Measurements from ENCODE around the gene CCDC142. TPM values are rescaled to one million over a fixed set of nuclear protein-coding genes. Genes with fewer than 3 reads are reported as not detected.

CCDC142 gene
- total and polyA plus RNA-seq, 4 donors = 9.3 to 23.4 (median 19.7) TPM

- Histone ChIP-seq H3K27ac (ENCODE audit: low read depth, low read length) (no peak overlapping the region), H3K36me3 (ENCODE audit: control insufficient read depth, insufficient read depth, low read length) (peaks cover 68% of the 10 kb centered on the region)
- WGBS (ENCODE audit: insufficient coverage) = 69% methylated on average over 3 of the region's 5 CpGs
Measured at GRCh38 chr2:74428675-74429074, 54.1 kb downstream of the CCDC142 start.

GRCh38 chr2:74427551-74427950 is 55.2 kb downstream of the CCDC142 start:
- Histone ChIP-seq H3K27ac (ENCODE audit: low read depth, low read length) (no peak overlapping the region), H3K27me3 (ENCODE audit: control insufficient read depth, insufficient read depth, low read length) (no peaks in the 10 kb centered on the region), H3K36me3 (ENCODE audit: control insufficient read depth, insufficient read depth, low read length) (peaks cover 66% of the 10 kb centered on the region), H3K4me1 (ENCODE audit: control insufficient read depth, insufficient read depth, low read length) (peaks cover 7% of the 10 kb centered on the region), H3K4me3 (ENCODE audit: low read depth, low read length) (no peak overlapping the region), H3K9me3 (ENCODE audit: control insufficient read depth, insufficient read depth, low read length) (no peaks in the 10 kb centered on the region)
- 95% methylated on average over 3 of the region's 3 CpGs for WGBS (ENCODE audit: insufficient coverage)
- no peak for DNase-seq (ENCODE audit: low read depth in 4 of 6, low spot score in 6 of 6)

More at GRCh38 chr2:74428675-74429074, 54.1 kb downstream of the CCDC142 start:
- no peak overlapping the region for H3K4me3 ChIP-seq (ENCODE audit: low read depth, low read length)
- DNase-seq (ENCODE audit: low read depth in 4 of 6, low spot score in 6 of 6) = no peak
- no peaks in the 10 kb centered on the region for H3K9me3 ChIP-seq (ENCODE audit: control insufficient read depth, insufficient read depth, low read length)
- H3K27me3 ChIP-seq (ENCODE audit: control insufficient read depth, insufficient read depth, low read length) = no peaks in the 10 kb centered on the region
- peaks cover 4% of the 10 kb centered on the region for H3K4me1 ChIP-seq (ENCODE audit: control insufficient read depth, insufficient read depth, low read length)

- peaks cover 17% of the 10 kb centered on the region for H3K4me1 ChIP-seq (ENCODE audit: control insufficient read depth, insufficient read depth, low read length)
- 96% methylated on average over 4 of the region's 14 CpGs for WGBS (ENCODE audit: insufficient coverage)
- H3K36me3 ChIP-seq (ENCODE audit: control insufficient read depth, insufficient read depth, low read length) = peaks cover 57% of the 10 kb centered on the region
- H3K9me3 ChIP-seq (ENCODE audit: control insufficient read depth, insufficient read depth, low read length) = no peaks in the 10 kb centered on the region
- H3K27ac ChIP-seq (ENCODE audit: low read depth, low read length) = no peak overlapping the region
- H3K27me3 ChIP-seq (ENCODE audit: control insufficient read depth, insufficient read depth, low read length) = no peaks in the 10 kb centered on the region
- H3K4me3 ChIP-seq (ENCODE audit: low read depth, low read length) = no peak overlapping the region
- no peak for DNase-seq (ENCODE audit: low read depth in 4 of 6, low spot score in 6 of 6)
Measured at GRCh38 chr2:74426181-74426758, 56.5 kb downstream of the CCDC142 start.

- Histone ChIP-seq H3K36me3 (ENCODE audit: control insufficient read depth, insufficient read depth, low read length) (peaks cover 51% of the 10 kb centered on the region), H3K9me3 (ENCODE audit: control insufficient read depth, insufficient read depth, low read length) (no peaks in the 10 kb centered on the region), H3K4me3 (ENCODE audit: low read depth, low read length) (no peak overlapping the region), H3K27ac (ENCODE audit: low read depth, low read length) (no peak overlapping the region), H3K27me3 (ENCODE audit: control insufficient read depth, insufficient read depth, low read length) (no peaks in the 10 kb centered on the region), H3K4me1 (ENCODE audit: control insufficient read depth, insufficient read depth, low read length) (peaks cover 22% of the 10 kb centered on the region)
- no peak for DNase-seq (ENCODE audit: low read depth in 4 of 6, low spot score in 6 of 6)
- 82% methylated on average over 6 of the region's 7 CpGs for WGBS (ENCODE audit: insufficient coverage)
Measured at GRCh38 chr2:74425523-74425922, 57.3 kb downstream of the CCDC142 start.

- WGBS (ENCODE audit: insufficient coverage) = 83% methylated on average over 4 of the region's 5 CpGs
- no peaks in the 10 kb centered on the region for H3K27me3 ChIP-seq (ENCODE audit: control insufficient read depth, insufficient read depth, low read length)
- H3K27ac ChIP-seq (ENCODE audit: low read depth, low read length) = no peak overlapping the region
- no peak overlapping the region for H3K4me3 ChIP-seq (ENCODE audit: low read depth, low read length)
- peaks cover 46% of the 10 kb centered on the region for H3K36me3 ChIP-seq (ENCODE audit: control insufficient read depth, insufficient read depth, low read length)
- H3K9me3 ChIP-seq (ENCODE audit: control insufficient read depth, insufficient read depth, low read length) = no peaks in the 10 kb centered on the region
- H3K4me1 ChIP-seq (ENCODE audit: control insufficient read depth, insufficient read depth, low read length) = peaks cover 22% of the 10 kb centered on the region
- DNase-seq (ENCODE audit: low read depth in 4 of 6, low spot score in 6 of 6) = no peak
Measured at GRCh38 chr2:74424995-74425406, 57.8 kb downstream of the CCDC142 start.

GRCh38 chr2:74424139-74424992 is 58.4 kb downstream of the CCDC142 start:
- no peak overlapping the region for H3K4me3 ChIP-seq (ENCODE audit: low read depth, low read length)
- 87% methylated on average over 3 of the region's 5 CpGs for WGBS (ENCODE audit: insufficient coverage)
- no peak for DNase-seq (ENCODE audit: low read depth in 4 of 6, low spot score in 6 of 6)
- H3K27ac ChIP-seq (ENCODE audit: low read depth, low read length) = no peak overlapping the region
- H3K36me3 ChIP-seq (ENCODE audit: control insufficient read depth, insufficient read depth, low read length) = peaks cover 40% of the 10 kb centered on the region
- H3K9me3 ChIP-seq (ENCODE audit: control insufficient read depth, insufficient read depth, low read length) = no peaks in the 10 kb centered on the region
- H3K4me1 ChIP-seq (ENCODE audit: control insufficient read depth, insufficient read depth, low read length) = peaks cover 22% of the 10 kb centered on the region
- no peaks in the 10 kb centered on the region for H3K27me3 ChIP-seq (ENCODE audit: control insufficient read depth, insufficient read depth, low read length)

Other genes starting within 250 kb of the CCDC142 start
- gene SLC4A5, start 139.6 kb downstream of the CCDC142 start, total RNA-seq = 10 to 100 TPM in 1 of 2 donors, 1 to 10 TPM in 1; 1.2 to 22.3 TPM
- gene SLC4A5, start 139.6 kb downstream of the CCDC142 start, polyA plus RNA-seq (ENCODE audit: insufficient read length in 2 of 2) = 1 to 10 TPM; 2.4 to 3.9 TPM
- gene DCTN1, start 102.7 kb downstream of the CCDC142 start, total RNA-seq = 100 to 1,000 TPM in 1 of 2 donors, 10 to 100 TPM in 1; 99.4 to 117 TPM
- gene DCTN1, start 102.7 kb downstream of the CCDC142 start, polyA plus RNA-seq (ENCODE audit: insufficient read length in 2 of 2) = 100 to 1,000 TPM; 277 to 296 TPM
- gene C2orf81, start 61.4 kb downstream of the CCDC142 start, total RNA-seq = 1 to 10 TPM; 1.2 to 4.7 TPM
- 1 to 10 TPM; 5.9 TPM for gene C2orf81, start 61.4 kb downstream of the CCDC142 start, polyA plus RNA-seq (ENCODE audit: insufficient read length in 2 of 2)
- 10 to 100 TPM; 17.0 to 37.6 TPM for gene WDR54, start 61.3 kb downstream of the CCDC142 start, total RNA-seq
- 10 to 100 TPM; 37.7 to 40.5 TPM for gene WDR54, start 61.3 kb downstream of the CCDC142 start, polyA plus RNA-seq (ENCODE audit: insufficient read length in 2 of 2)
- gene RTKN, start 41.1 kb downstream of the CCDC142 start, total RNA-seq = 10 to 100 TPM; 32.9 to 52.5 TPM
- gene RTKN, start 41.1 kb downstream of the CCDC142 start, polyA plus RNA-seq (ENCODE audit: insufficient read length in 2 of 2) = 10 to 100 TPM; 66.9 to 76.5 TPM
- gene INO80B, start 27.9 kb downstream of the CCDC142 start, total RNA-seq = 10 to 100 TPM in 1 of 2 donors, 1 to 10 TPM in 1; 9.1 to 34.7 TPM
- 10 to 100 TPM; 22.1 to 38.7 TPM for gene INO80B, start 27.9 kb downstream of the CCDC142 start, polyA plus RNA-seq (ENCODE audit: insufficient read length in 2 of 2)
- 10 to 100 TPM; 25.8 to 86.5 TPM for gene WBP1, start 24.6 kb downstream of the CCDC142 start, total RNA-seq
- gene WBP1, start 24.6 kb downstream of the CCDC142 start, polyA plus RNA-seq (ENCODE audit: insufficient read length in 2 of 2) = 100 to 1,000 TPM; 110 to 140 TPM
- 10 to 100 TPM; 22.7 to 38.0 TPM for gene MOGS, start 17.6 kb downstream of the CCDC142 start, total RNA-seq
- gene MOGS, start 17.6 kb downstream of the CCDC142 start, polyA plus RNA-seq (ENCODE audit: insufficient read length in 2 of 2) = 10 to 100 TPM; 34.5 to 42.2 TPM
- 10 to 100 TPM; 12.7 to 80.6 TPM for gene MRPL53, start 10.3 kb downstream of the CCDC142 start, total RNA-seq
- gene MRPL53, start 10.3 kb downstream of the CCDC142 start, polyA plus RNA-seq (ENCODE audit: insufficient read length in 2 of 2) = 10 to 100 TPM; 52.3 to 56.7 TPM
- gene TTC31, start 83 bp upstream of the CCDC142 start, total RNA-seq = 10 to 100 TPM in 1 of 2 donors, 1 to 10 TPM in 1; 5.6 to 15.1 TPM
- gene TTC31, start 83 bp upstream of the CCDC142 start, polyA plus RNA-seq (ENCODE audit: insufficient read length in 2 of 2) = 10 to 100 TPM; 21.5 to 21.8 TPM
- gene LBX2, start 16.6 kb upstream of the CCDC142 start, total RNA-seq = under 1 TPM in 1 of 2 donors, not detected in 1; 0.33 TPM
- under 1 TPM in 1 of 2 donors, not detected in 1; 0.69 TPM for gene LBX2, start 16.6 kb upstream of the CCDC142 start, polyA plus RNA-seq (ENCODE audit: insufficient read length in 2 of 2)
- 10 to 100 TPM; 10.0 to 21.5 TPM for gene PCGF1, start 24.7 kb upstream of the CCDC142 start, total RNA-seq
- gene PCGF1, start 24.7 kb upstream of the CCDC142 start, polyA plus RNA-seq (ENCODE audit: insufficient read length in 2 of 2) = 10 to 100 TPM; 16.9 to 21.3 TPM
- under 1 TPM in 1 of 2 donors, not detected in 1; 0.69 TPM for gene TLX2, start 31.5 kb upstream of the CCDC142 start, total RNA-seq
- under 1 TPM; 0.11 to 0.27 TPM for gene TLX2, start 31.5 kb upstream of the CCDC142 start, polyA plus RNA-seq (ENCODE audit: insufficient read length in 2 of 2)
- under 1 TPM in 1 of 2 donors, not detected in 1; 0.28 TPM for gene DQX1, start 43.2 kb upstream of the CCDC142 start, total RNA-seq
- under 1 TPM; 0.32 to 0.62 TPM for gene DQX1, start 43.2 kb upstream of the CCDC142 start, polyA plus RNA-seq (ENCODE audit: insufficient read length in 2 of 2)
- gene AUP1, start 46.7 kb upstream of the CCDC142 start, total RNA-seq = 10 to 100 TPM; 62.6 to 99.0 TPM
- gene AUP1, start 46.7 kb upstream of the CCDC142 start, polyA plus RNA-seq (ENCODE audit: insufficient read length in 2 of 2) = 100 to 1,000 TPM; 109 to 131 TPM
- 10 to 100 TPM; 32.0 to 47.2 TPM for gene HTRA2, start 46.9 kb upstream of the CCDC142 start, total RNA-seq
- 10 to 100 TPM; 55.8 to 57.3 TPM for gene HTRA2, start 46.9 kb upstream of the CCDC142 start, polyA plus RNA-seq (ENCODE audit: insufficient read length in 2 of 2)
- gene LOXL3, start 70.9 kb upstream of the CCDC142 start, total RNA-seq = 10 to 100 TPM; 10.5 to 18.2 TPM
- 10 to 100 TPM; 18.1 to 18.8 TPM for gene LOXL3, start 70.9 kb upstream of the CCDC142 start, polyA plus RNA-seq (ENCODE audit: insufficient read length in 2 of 2)
- 10 to 100 TPM in 1 of 2 donors, 1 to 10 TPM in 1; 7.5 to 14.5 TPM for gene DOK1, start 71.7 kb upstream of the CCDC142 start, total RNA-seq
- 10 to 100 TPM; 11.0 to 14.2 TPM for gene DOK1, start 71.7 kb upstream of the CCDC142 start, polyA plus RNA-seq (ENCODE audit: insufficient read length in 2 of 2)
- gene M1AP, start 165.3 kb upstream of the CCDC142 start, total RNA-seq = under 1 TPM; 0.33 to 0.69 TPM
- gene M1AP, start 165.3 kb upstream of the CCDC142 start, polyA plus RNA-seq (ENCODE audit: insufficient read length in 2 of 2) = 1 to 10 TPM; 1.1 to 1.3 TPM
- 10 to 100 TPM in 1 of 2 donors, 1 to 10 TPM in 1; 7.3 to 17.2 TPM for gene SEMA4F, start 171.2 kb upstream of the CCDC142 start, total RNA-seq
- 10 to 100 TPM; 23.0 to 27.6 TPM for gene SEMA4F, start 171.2 kb upstream of the CCDC142 start, polyA plus RNA-seq (ENCODE audit: insufficient read length in 2 of 2)

Measured in spinal cord (tissue), 10 donors.